Activated T-cell treated with anti-CD3 and anti-CD28 coated beads, Interleukin-2, amount 50 U/mL, for 24 hours (primary cell): ENCODE results near the gene P2RY13.

Experiments used
- DNase-seq: peaks from one replicate; pipeline ENCODE4 v3.0.0-alpha.2; 2020
- H3K27ac Mint-ChIP-seq: 2 replicates; pipeline ENCODE4 v1.8.0; 2020; ENCODE audit warnings: mild to moderate bottlenecking, mixed read lengths
- H3K27me3 Mint-ChIP-seq: 2 replicates; pipeline ENCODE4 v1.8.0; 2020; ENCODE audit warnings: mixed read lengths
- H3K36me3 Mint-ChIP-seq: 2 replicates; pipeline ENCODE4 v1.8.0; 2020; ENCODE audit warnings: low read depth, mixed read lengths
- H3K4me1 Mint-ChIP-seq: 2 replicates; pipeline ENCODE4 v1.8.0; 2020; ENCODE audit warnings: low read depth, mixed read lengths
- H3K4me3 Mint-ChIP-seq: 2 replicates; pipeline ENCODE4 v1.8.0; 2020; ENCODE audit warnings: mild to moderate bottlenecking, moderate library complexity, mixed read lengths
- H3K9me3 Mint-ChIP-seq: 2 replicates; pipeline ENCODE4 v1.8.0; 2020; ENCODE audit warnings: mixed read lengths

Gene P2RY13

DNA sequence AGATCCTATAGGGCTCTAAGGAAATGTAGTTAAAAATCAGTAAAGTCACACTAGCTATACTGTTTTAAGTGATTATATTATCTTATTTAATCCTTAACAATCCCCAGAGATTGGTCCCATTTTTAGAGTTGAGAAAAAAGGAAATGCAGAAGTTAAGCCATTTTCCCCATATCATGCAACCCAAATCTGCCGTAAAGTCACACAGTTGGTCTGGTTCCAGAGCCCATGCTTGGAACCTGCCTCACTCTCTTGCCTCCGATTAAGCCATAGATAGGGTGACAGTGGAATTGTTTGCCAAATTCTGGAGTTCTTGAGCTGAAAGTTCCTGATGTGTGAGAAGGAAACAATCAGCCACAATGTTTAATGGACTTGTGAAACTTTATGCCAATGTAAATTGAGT lies 2.3 kb upstream of the P2RY13 start:
- peaks cover 13% of the 10 kb centered on the region for H3K4me1 Mint-ChIP-seq
- H3K36me3 Mint-ChIP-seq, result no peaks in the 10 kb centered on the region
- no peak overlapping the region for H3K27ac Mint-ChIP-seq
- DNase-seq, result no peak
- H3K4me3 Mint-ChIP-seq, result no peak overlapping the region
- H3K9me3 Mint-ChIP-seq, result no peaks in the 10 kb centered on the region
- peaks cover 15% of the 10 kb centered on the region for H3K27me3 Mint-ChIP-seq

DNA sequence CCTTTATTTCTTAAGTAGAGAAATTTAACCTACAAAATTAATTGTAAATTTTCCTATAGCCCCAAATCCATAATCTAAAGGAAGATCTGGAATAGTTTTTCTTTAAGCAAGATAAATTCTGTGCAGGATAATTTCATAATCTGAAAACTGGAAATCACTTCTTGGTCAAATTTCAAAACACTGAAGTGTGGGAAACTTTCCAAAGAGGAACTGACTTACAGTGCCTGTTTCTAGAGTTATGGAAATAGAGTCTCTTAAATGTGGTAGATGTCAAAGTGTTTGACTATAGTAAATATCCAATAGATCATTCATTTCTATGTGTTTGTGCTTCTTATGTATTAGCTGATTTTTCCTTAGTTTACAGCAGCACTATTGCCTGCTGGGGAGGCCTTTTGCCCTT lies 1.6 kb upstream of the P2RY13 start:
- DNase-seq, result no peak
- Mint-ChIP-seq H3K9me3 (no peaks in the 10 kb centered on the region), H3K27me3 (peaks cover 14% of the 10 kb centered on the region), H3K36me3 (no peaks in the 10 kb centered on the region), H3K27ac (no peak overlapping the region), H3K4me3 (no peak overlapping the region), H3K4me1 (peaks cover 13% of the 10 kb centered on the region)

GRCh38 chr3:151330379-151330778 lies 1.0 kb upstream of the P2RY13 start:
- no peak overlapping the region for H3K27ac Mint-ChIP-seq
- peaks cover 14% of the 10 kb centered on the region for H3K27me3 Mint-ChIP-seq
- peaks cover 13% of the 10 kb centered on the region for H3K4me1 Mint-ChIP-seq

GRCh38 chr3:151328298-151328995 lies 902 bp downstream of the P2RY13 start:
- no peak for DNase-seq
- no peaks in the 10 kb centered on the region for H3K36me3 Mint-ChIP-seq
- H3K4me3 Mint-ChIP-seq, result peak overlapping the region; percentile 53
- H3K27me3 Mint-ChIP-seq, result peaks cover 11% of the 10 kb centered on the region
- H3K9me3 Mint-ChIP-seq, result no peaks in the 10 kb centered on the region
- peaks cover 21% of the 10 kb centered on the region for H3K4me1 Mint-ChIP-seq
- H3K27ac Mint-ChIP-seq, result peak overlapping the region; percentile 34

More at GRCh38 chr3:151330379-151330778, 1.0 kb upstream of the P2RY13 start:
- no peak overlapping the region for H3K4me3 Mint-ChIP-seq
- no peak for DNase-seq
- H3K36me3 Mint-ChIP-seq, result no peaks in the 10 kb centered on the region
- H3K9me3 Mint-ChIP-seq, result no peaks in the 10 kb centered on the region

DNA sequence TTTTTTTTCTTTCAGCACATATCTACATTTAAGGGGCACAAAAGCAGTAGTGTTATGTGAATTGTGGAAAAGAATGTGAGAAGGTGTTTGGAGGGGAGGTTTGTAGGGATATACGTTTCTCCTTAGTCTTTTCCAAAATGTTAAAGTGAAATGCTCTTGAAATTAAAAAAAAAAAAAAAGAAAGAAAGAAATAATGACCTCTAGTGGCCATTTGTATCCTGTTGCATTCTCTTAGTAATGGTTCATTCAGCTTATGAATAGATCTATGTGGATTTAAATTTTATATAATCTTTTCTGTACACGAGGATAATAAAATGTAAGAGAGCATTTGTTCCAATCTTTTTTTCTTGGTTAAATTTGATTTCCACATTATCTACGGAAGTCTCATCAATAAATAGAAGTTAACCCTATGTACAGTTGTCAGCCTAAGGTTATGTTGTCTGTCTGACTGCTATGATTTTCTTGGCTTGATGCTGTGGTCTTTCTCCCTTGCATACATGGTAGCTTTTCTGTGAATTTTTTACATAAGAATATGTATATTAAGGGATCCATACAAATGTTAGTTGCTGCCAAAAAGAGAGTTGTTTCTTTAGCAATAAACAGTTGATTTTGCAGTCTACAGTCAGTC lies 1.7 kb downstream of the P2RY13 start:
- Mint-ChIP-seq H3K9me3 (no peaks in the 10 kb centered on the region), H3K4me3 (no peak overlapping the region), H3K27ac (no peak overlapping the region), H3K36me3 (no peaks in the 10 kb centered on the region), H3K27me3 (peaks cover 11% of the 10 kb centered on the region), H3K4me1 (peaks cover 25% of the 10 kb centered on the region)
- DNase-seq, result no peak

DNA sequence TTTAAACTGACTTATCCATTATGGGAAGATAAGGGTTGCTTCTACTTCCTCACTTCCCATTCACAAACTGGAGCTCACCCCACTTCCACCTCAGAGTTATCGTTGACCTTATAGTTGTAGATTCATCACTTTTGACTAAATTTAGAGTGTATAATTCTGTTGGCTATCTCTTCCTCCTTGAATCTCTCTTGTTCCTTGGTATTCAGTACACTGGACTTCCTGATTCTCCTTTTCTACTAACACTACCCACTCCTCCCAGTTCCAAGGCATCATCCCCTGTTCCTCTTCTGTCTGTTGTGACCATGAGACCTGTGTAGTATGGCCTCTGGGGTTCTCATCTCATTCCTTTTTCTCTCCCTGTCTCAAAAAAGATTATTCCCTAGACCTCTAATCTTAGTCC lies 6.8 kb downstream of the P2RY13 start:
- no peaks in the 10 kb centered on the region for H3K9me3 Mint-ChIP-seq
- H3K4me1 Mint-ChIP-seq, result peaks cover 48% of the 10 kb centered on the region
- no peak overlapping the region for H3K4me3 Mint-ChIP-seq
- H3K27ac Mint-ChIP-seq, result no peak overlapping the region
- no peaks in the 10 kb centered on the region for H3K36me3 Mint-ChIP-seq
- peaks cover 4% of the 10 kb centered on the region for H3K27me3 Mint-ChIP-seq
- DNase-seq, result no peak

DNA sequence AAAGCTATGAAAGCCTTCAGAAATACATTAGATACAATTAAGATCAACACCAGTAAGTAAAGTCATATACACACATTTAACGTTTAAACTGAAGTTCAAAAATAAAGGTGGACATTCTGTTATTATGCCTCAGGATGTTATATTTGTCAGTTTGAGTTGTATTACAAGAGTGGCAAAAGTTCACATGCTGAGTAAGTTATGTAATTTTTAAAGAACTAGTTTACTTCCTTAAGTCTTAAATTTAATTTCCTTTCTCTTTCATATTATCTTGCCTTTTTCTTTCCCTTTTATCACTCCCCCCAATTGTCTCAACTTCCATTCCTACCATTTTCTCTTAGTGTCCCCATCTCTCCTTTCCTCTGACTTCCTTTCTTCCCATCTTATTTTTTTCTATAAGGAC lies 7.8 kb downstream of the P2RY13 start:
- no peak overlapping the region for H3K27ac Mint-ChIP-seq
- no peaks in the 10 kb centered on the region for H3K9me3 Mint-ChIP-seq
- peaks cover 49% of the 10 kb centered on the region for H3K4me1 Mint-ChIP-seq
- DNase-seq, result no peak
- H3K27me3 Mint-ChIP-seq, result no peaks in the 10 kb centered on the region
- H3K4me3 Mint-ChIP-seq, result no peak overlapping the region
- H3K36me3 Mint-ChIP-seq, result no peaks in the 10 kb centered on the region

GRCh38 chr3:151320131-151320530 lies 9.2 kb downstream of the P2RY13 start:
- Mint-ChIP-seq H3K9me3 (no peaks in the 10 kb centered on the region), H3K27me3 (no peaks in the 10 kb centered on the region), H3K27ac (peak overlapping the region; percentile 80), H3K4me1 (peaks cover 63% of the 10 kb centered on the region), H3K36me3 (no peaks in the 10 kb centered on the region), H3K4me3 (no peak overlapping the region)
- DNase-seq, result no peak

DNA sequence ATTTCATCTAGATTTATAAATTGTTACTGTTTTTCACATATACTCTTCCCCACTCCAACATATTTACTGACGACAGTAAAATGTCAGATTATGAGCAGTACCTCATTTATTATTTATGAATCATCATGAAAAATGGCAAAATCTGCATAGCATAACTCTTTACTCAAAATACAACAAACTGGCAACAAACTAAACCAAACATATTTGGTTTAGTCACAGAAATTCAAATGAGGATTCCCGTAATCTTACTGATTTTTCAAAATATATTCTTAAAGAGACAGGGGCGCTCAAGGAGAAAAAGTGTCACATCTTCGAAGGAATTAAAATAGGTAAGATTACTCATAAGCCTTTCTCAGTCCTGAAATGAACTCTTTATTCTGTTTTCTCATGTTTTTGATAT lies 9.7 kb downstream of the P2RY13 start:
- H3K9me3 Mint-ChIP-seq, result no peaks in the 10 kb centered on the region
- H3K4me1 Mint-ChIP-seq, result peaks cover 66% of the 10 kb centered on the region
- no peaks in the 10 kb centered on the region for H3K27me3 Mint-ChIP-seq
- H3K4me3 Mint-ChIP-seq, result no peak overlapping the region
- DNase-seq, result no peak
- peak overlapping the region; percentile 80 for H3K27ac Mint-ChIP-seq
- H3K36me3 Mint-ChIP-seq, result no peaks in the 10 kb centered on the region

DNA sequence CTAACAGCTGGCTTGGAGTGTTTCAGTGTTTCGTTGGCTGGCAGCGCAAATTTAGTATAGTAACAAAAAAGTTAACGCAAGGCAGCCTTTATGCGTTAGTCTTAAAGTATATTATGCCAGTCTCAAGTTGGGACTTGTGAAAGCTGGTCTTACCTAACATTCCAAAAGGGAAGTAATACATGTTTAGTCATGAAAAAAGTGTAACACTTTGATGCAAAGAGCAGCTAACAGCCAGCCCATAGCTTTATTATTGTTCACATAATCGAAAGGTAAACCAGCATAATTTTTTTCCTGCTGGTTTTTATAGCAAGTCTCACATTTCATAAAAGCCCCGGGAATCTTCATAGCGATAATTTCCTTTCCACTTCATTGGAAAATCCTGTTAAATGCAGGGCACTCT lies 10.4 kb downstream of the P2RY13 start:
- Mint-ChIP-seq H3K36me3 (no peaks in the 10 kb centered on the region), H3K27ac (peak overlapping the region; percentile 57)
- no peak for DNase-seq

GRCh38 chr3:151318313-151318712 lies 11.0 kb downstream of the P2RY13 start:
- Mint-ChIP-seq H3K4me1 (peaks cover 59% of the 10 kb centered on the region), H3K27ac (peak overlapping the region; percentile 55), H3K9me3 (no peaks in the 10 kb centered on the region), H3K4me3 (peak overlapping the region; percentile 37), H3K36me3 (no peaks in the 10 kb centered on the region), H3K27me3 (no peaks in the 10 kb centered on the region)
- DNase-seq, result no peak

More for the DNA sequence above, 10.4 kb downstream of the P2RY13 start:
- H3K9me3 Mint-ChIP-seq, result no peaks in the 10 kb centered on the region
- H3K4me3 Mint-ChIP-seq, result no peak overlapping the region
- H3K4me1 Mint-ChIP-seq, result peaks cover 66% of the 10 kb centered on the region
- H3K27me3 Mint-ChIP-seq, result no peaks in the 10 kb centered on the region

- H3K4me1 Mint-ChIP-seq, result peaks cover 52% of the 10 kb centered on the region
- peak within 1 kb of the TSS; percentile 65 for H3K4me3 Mint-ChIP-seq
- H3K9me3 Mint-ChIP-seq, result no peaks in the 10 kb centered on the region
- peak within 1 kb of the TSS; percentile 97 for H3K27ac Mint-ChIP-seq
- no peaks in the 10 kb centered on the region for H3K27me3 Mint-ChIP-seq
- H3K36me3 Mint-ChIP-seq, result no peaks in the 10 kb centered on the region
- DNase-seq, result no peak
Observed at GRCh38 chr3:151316267-151316991, 12.9 kb downstream of the P2RY13 start, which contains the start of gene GPR87. Gene GPR87 (minus strand): TSS chr3:151316820. CDS start chr3:151300100, 16,720 bp downstream.

DNA sequence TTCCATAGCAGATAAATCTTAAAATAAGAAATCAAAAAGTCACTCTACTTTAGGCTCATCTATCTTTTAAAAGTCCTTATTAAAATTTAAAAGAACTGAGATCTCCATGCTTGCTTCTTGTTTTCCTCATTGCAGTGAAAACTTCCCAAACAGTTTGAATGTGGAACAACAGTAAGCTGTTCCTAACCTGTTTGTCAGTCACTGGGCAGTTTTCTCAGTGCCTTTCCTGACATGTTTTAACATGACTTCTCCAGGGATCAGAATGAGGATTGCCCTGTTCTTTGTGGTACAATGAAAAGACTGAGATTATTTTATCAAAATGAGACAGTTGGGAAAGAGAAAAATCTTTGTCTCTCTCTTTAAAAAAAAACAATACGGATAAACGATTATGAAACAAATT lies 13.5 kb downstream of the P2RY13 start:
- H3K36me3 Mint-ChIP-seq, result no peaks in the 10 kb centered on the region
- no peaks in the 10 kb centered on the region for H3K9me3 Mint-ChIP-seq
- H3K4me1 Mint-ChIP-seq, result peaks cover 49% of the 10 kb centered on the region
- peak overlapping the region; percentile 65 for H3K4me3 Mint-ChIP-seq
- H3K27ac Mint-ChIP-seq, result peak overlapping the region; percentile 97
- no peak for DNase-seq
- H3K27me3 Mint-ChIP-seq, result no peaks in the 10 kb centered on the region

DNA sequence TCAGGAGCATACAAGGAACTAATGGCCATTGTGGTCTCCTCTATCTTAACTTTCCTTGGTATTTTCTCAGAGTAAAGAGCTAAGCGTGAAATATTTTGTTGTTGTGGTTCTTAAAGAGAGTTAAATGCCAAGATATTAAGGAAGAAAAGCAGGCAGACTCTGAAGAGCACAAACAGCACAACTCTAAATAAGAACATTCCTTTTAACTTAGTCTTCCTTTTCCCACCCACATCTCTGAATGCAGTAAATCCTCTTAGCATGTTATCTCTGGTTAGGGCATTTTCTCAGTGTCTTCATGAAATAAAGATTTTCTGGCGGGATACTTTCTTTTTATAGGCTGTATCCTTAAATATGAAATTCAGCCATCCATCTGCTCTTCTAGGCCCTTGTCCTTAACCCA lies 14.2 kb downstream of the P2RY13 start:
- Mint-ChIP-seq H3K9me3 (no peaks in the 10 kb centered on the region), H3K27me3 (no peaks in the 10 kb centered on the region), H3K27ac (peak overlapping the region; percentile 97), H3K4me3 (peak overlapping the region; percentile 65), H3K36me3 (no peaks in the 10 kb centered on the region), H3K4me1 (peaks cover 42% of the 10 kb centered on the region)
- DNase-seq, result no peak

DNA sequence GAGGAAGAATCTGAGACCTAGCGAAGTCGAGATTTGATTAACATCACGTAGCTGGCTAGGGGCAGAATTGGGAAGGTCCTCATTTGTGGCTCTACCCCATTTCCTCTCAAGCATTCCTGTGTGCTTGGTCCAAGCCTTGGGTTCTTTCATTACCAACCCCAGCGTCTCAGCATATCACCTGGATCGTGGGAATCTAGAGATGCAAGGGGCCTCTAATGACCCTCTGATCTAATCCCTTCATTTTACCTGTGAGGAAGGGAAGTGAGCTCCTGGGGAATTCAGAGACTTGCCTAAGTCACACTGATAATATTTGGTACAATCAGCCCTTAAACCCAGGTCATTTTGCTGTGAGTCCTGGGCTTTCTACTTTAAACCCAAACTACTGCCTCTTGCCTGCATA lies 14.8 kb downstream of the P2RY13 start:
- H3K36me3 Mint-ChIP-seq, result no peaks in the 10 kb centered on the region
- peak overlapping the region; percentile 65 for H3K4me3 Mint-ChIP-seq
- no peaks in the 10 kb centered on the region for H3K9me3 Mint-ChIP-seq
- H3K27ac Mint-ChIP-seq, result peak overlapping the region; percentile 97
- no peaks in the 10 kb centered on the region for H3K27me3 Mint-ChIP-seq
- peaks cover 38% of the 10 kb centered on the region for H3K4me1 Mint-ChIP-seq
- no peak for DNase-seq
